ENCODE results near the gene GALNT14. TPM values are rescaled to one million over a fixed set of nuclear protein-coding genes. Genes with fewer than 3 reads are reported as not detected.
"Not testable (repeated sequence)": the region's sequence is repeated elsewhere in the genome, so short reads cannot be mapped to it uniquely, and the experiment has no call there.

The GALNT14 gene
- total RNA-seq, 1 experiment from 2014 or later = 5.9 TPM

DNA sequence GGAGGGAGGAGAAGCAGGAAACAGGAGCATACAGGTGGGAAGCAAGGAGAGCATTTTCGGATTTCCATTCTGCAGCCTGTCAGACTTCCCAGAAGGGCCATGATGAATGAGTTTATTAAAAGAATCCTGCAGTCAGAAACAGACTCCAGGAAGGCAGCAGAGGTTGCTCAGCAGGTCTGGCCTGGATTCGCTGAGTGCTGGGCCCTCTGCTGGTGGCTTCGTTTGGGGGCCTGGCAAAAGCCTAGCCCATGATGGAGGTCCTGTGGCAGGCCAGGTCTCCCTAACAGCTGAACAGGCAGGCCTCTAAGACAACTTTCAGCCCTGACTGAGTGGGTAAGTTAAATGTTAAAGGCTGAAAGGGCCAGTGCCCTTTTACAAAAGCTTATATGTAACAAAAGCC is 222.8 kb downstream of the GALNT14 start:
- in situ Hi-C loops (cut with HindIII; ENCODE audit: low pct_unique_long_range_greater_than_20kb, low sequenced_read_pairs) = no loop called here
- peak; percentile 67 for DNase-seq (ENCODE audit: low read depth, low spot score)

DNA sequence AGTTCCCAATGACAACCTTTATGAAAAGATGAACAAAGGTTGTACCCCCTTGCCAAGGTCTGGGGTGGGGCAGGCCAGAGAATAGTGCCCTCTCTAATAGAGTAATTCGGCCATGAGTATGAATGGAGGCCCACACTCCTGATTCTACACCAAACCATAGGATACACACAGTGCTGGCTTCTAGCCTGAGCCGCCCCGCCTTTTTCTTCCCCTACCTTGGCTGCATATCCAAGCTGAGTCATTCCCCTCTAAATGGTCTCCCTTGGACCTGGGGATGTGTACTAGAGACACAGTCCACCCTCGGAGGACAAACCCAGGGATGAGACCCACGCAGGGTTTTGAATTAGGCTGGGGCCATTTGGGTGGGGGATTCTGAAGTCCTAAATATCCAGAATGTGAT is 223.8 kb downstream of the GALNT14 start:
- in situ Hi-C loops (cut with HindIII; ENCODE audit: low pct_unique_long_range_greater_than_20kb, low sequenced_read_pairs) = no loop called here
- no peak for DNase-seq (ENCODE audit: low read depth, low spot score)

DNA sequence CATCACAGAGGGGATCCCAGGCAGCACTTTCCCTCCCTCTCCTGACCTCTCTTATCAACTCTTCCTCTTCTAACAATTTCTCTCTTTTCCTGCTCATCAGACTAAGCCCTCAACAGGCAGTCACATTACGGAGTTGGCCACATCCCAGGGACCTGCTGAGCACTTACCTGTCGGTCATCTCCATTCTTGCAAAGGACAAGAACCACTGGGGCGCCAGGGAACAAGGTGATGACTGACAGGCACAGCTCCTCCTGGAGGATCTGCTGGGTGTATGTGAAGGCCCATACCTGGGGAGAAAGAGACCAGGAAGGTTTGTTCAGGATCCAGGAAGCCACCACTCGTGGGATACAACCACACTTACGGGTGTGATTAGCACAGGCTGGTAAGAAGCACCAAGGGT is 226.2 kb downstream of the GALNT14 start:
- in situ Hi-C loops (cut with HindIII; ENCODE audit: low pct_unique_long_range_greater_than_20kb, low sequenced_read_pairs) = no loop called here
- no peak for DNase-seq (ENCODE audit: low read depth, low spot score)

DNA sequence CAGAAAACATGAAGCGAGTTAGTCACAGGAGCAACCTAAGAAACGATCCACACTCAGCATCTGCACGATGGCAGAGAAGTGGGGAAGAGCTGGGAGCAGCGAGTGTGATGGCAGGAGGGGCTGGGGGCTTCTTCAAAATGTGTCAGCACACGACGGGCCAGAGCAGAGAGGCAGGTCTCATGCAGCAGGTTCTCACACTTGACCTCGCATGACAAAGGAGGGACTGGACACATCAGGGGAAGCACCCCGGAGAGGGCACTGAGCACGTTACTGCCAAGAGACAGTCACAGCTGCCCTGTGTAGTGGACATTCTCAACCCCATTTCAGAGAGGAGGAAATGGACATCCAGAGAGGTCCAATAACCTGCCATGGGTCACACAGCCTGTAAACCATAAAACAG is 226.9 kb downstream of the GALNT14 start:
- in situ Hi-C loops (cut with HindIII; ENCODE audit: low pct_unique_long_range_greater_than_20kb, low sequenced_read_pairs) = no loop called here
- DNase-seq (ENCODE audit: low read depth, low spot score) = no peak

DNA sequence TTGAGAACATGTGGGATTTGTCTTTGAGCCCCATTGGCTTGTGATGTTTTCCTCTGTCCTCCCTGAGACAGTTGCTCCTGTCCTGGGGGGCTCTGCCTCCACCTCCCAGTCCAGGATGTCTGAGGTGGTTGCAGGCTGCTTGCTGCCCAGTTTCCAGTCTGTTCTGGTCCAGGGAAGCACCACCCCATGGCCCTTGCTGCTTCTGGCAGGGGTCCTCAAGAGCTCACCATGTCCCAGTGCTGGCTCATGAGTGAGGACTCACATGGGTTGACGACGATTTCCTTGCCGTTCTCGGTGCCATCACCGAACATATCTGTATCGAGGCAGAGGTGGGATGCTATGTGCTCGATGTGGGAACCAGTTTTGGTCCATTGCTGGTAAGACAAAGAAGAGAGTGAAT is 227.6 kb downstream of the GALNT14 start:
- no peak for DNase-seq (ENCODE audit: low read depth, low spot score)
- in situ Hi-C loops (cut with HindIII; ENCODE audit: low pct_unique_long_range_greater_than_20kb, low sequenced_read_pairs) = no loop called here

DNA sequence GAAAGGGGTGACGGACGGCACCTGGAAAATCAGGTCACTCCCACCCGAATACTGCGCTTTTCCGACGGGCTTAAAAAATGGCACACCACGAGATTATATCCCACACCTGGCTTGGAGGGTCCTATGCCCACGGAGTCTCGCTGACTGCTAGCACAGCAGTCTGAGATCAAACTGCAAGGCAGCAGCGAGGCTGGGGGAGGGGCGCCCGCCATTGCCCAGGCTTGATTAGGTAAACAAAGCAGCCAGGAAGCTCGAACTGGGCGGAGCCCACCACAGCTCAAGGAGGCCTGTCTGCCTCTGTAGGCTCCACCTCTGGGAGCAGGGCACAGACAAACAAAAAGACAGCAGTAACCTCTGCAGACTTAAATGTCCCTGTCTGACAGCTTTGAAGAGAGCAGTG is 233.8 kb downstream of the GALNT14 start:
- DNase-seq (ENCODE audit: low read depth, low spot score); in situ Hi-C loops (cut with HindIII; ENCODE audit: low pct_unique_long_range_greater_than_20kb, low sequenced_read_pairs): not testable (repeated sequence)

DNA sequence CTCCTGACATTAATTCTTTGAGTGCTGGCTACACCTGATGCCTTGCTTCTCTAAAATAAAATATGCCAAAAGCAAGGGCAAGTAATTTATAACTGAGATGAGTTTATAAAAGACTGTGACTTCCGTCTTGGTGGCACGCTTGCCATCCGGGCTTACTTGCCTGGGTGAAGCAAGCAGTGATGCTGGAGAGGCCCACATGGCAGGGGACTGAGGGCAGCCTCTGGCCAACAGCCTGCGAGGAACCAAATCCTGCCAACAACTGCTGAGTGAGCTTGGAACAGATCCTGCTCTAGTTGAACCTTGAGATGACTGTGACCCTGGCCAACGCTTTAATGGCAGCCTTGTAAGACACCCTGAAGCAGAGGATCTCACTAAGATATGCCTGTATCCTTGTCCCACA is 234.9 kb downstream of the GALNT14 start:
- in situ Hi-C loops (cut with HindIII; ENCODE audit: low pct_unique_long_range_greater_than_20kb, low sequenced_read_pairs) = no loop called here
- DNase-seq (ENCODE audit: low read depth, low spot score) = no peak

DNA sequence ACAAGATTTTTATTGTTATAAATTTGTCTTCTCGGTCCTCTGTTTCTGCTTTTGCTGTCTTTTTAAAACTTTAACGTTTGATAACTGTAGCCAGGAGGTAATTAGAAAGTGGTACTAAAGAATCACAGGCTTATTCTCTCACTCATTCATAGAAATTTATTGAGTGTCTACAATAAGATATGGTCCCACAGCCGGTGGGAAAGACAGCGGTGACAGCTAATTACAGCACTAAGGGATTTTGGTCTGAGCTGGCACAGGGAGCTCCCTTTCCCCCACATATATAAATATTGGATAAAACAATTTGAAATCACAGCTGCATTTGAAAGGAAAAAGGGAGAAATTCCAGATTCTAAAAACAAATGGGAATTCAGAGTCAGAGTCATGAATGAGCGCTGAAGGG is 237.9 kb downstream of the GALNT14 start:
- in situ Hi-C loops (cut with HindIII; ENCODE audit: low pct_unique_long_range_greater_than_20kb, low sequenced_read_pairs) = no loop called here

DNA sequence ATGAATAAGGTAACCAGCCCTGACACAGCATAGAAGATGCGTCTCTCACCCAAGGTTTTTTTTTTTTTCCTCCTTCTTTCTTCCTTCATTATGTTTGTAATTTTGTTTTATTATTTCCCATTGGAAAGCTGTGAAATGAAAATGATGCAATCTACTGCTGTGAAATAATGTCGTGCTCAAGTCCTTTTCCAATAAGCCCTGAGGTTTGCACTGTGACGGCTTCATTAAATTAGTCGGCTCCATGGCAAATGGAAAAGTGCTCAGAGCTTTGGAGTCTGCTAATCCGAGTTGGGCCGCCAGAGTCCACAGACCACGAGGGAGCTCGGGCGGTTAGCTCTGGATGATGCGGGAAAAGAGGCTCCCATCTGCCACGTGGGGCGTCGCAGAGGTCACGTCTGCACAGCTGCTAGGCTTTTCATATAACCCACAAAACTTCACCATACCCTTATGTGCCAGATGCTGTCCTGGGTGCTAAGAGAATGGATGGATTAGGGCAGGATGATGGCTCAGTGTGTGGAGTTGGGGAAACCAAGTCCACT is 238.7 kb downstream of the GALNT14 start:
- in situ Hi-C loops (cut with HindIII; ENCODE audit: low pct_unique_long_range_greater_than_20kb, low sequenced_read_pairs) = no loop called here
- DNase-seq (ENCODE audit: low read depth, low spot score) = no peak

More for the DNA sequence above, 237.9 kb downstream of the GALNT14 start:
- DNase-seq (ENCODE audit: low read depth, low spot score) = no peak

DNA sequence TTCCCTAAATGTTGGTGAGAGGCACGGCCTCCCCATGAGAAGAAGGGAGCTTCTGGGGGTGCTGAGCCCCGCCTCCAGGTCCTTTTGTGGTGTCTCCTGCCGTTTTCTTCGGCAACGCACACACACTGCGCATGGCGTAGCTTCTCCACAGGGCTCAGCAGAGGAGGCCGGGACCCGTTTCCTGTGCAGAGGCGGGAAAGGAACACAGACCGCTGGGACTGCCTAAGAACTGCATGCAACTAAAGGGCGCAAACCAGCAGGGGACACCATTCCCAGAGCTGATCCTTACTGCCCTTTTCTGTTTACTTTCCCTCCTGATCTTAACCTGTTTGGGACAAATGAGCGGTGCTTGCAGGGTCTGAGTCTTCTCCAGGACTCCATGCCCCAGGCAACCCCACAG is 240.7 kb downstream of the GALNT14 start:
- in situ Hi-C loops (cut with HindIII; ENCODE audit: low pct_unique_long_range_greater_than_20kb, low sequenced_read_pairs) = no loop called here

DNA sequence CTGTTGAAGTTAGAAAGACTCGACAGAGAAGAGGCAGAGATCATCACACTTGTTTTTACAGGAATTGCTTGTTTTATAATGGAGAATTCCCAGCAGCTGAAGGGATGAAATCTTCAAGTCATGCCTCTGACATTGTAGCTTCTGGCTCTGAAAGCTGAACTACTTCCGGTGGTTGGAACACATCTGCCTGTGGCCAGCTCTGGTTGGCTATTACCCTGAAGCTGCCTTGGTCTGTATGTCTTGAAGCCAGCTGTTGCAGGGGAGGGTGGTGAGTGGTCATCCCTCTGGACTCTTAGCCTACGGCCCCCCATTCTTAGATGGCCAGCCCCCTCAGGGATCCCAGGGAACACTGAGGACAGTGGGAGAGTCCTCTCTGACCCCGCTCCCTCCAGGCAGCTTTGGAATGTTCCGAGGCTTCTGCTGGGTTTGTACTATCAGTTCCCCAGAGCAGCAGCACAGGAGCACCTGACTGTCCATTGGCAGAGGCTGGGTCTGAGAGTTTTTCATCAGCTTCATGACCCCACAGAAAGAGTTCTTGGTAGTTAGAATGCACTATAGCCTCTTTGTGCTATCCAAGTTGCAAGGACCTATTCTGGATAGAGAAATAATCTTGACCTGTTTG is 243.6 kb downstream of the GALNT14 start:
- in situ Hi-C loops (cut with HindIII; ENCODE audit: low pct_unique_long_range_greater_than_20kb, low sequenced_read_pairs) = no loop called here
- DNase-seq (ENCODE audit: low read depth, low spot score) = no peak

More for the DNA sequence above, 240.7 kb downstream of the GALNT14 start:
- no peak for DNase-seq (ENCODE audit: low read depth, low spot score)

DNA sequence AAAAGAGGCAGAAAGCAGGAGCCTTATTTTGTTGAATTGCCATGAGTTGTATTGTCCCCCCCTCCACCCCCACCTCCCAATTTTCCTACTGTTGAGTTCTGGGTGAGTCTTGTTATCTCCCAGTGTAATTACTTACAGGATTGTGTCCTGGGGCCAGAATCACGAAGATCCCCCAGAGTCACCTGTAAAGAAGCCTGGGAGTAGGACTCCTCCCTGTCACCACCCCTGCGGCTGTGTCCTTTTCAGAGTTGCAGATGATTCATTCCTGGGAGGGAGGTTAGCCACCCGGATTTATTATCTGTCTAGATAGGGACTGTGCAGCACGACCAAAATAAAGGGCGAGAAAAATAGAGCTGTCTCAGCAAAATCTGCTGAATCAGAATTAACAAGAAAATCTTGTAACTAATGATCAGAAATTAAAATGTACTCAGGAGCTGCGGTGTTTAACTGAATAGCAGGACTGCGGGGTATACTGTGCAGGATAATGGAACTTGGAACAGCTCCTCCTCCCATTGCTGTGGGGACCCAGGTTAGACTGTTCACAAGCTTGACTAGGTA is 249.3 kb downstream of the GALNT14 start:
- in situ Hi-C loops (cut with HindIII; ENCODE audit: low pct_unique_long_range_greater_than_20kb, low sequenced_read_pairs) = no loop called here
- DNase-seq (ENCODE audit: low read depth, low spot score) = no peak

DNA sequence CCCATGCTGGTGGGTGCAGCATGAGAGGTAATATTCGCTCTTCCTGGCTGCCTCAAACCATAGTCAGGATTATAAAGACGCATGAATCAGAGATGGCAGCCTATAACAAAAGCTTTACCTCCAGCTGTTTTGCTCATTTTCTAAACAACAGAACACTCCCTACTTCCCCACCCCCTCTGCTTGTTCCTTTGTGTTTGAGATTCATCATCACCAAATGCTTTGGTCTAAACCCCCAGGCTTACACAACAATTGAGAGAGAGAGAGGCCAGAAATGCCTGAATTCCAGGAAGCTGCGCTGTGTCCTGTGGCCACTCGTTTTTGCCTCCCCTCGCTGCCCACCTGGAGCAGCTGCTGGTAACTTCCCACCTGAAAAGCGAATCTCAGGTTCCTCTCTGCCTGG is 252.2 kb downstream of the GALNT14 start:
- in situ Hi-C loops (cut with HindIII; ENCODE audit: low pct_unique_long_range_greater_than_20kb, low sequenced_read_pairs) = no loop called here
- DNase-seq (ENCODE audit: low read depth, low spot score) = no peak

DNA sequence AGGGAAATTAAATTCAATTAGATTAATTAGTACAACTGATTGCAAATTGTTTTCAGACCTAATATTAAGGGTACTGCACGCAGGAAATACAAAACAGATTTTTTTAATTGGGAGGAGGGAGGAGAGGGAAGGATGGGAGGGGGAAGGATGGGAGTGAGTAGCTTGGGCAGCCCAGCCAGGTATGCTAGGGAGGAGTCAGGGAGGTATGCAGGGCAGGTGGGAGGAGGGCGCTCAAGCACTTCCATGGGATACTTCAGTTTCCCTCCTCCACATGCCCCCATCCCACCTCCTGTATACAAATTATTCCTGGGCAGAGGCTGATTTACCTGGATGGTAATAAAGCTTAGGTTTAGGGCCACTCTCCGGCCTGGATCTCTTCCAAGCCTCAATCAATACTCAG is 254.4 kb downstream of the GALNT14 start:
- no peak for DNase-seq (ENCODE audit: low read depth, low spot score)
- in situ Hi-C loops (cut with HindIII; ENCODE audit: low pct_unique_long_range_greater_than_20kb, low sequenced_read_pairs) = no loop called here

DNA sequence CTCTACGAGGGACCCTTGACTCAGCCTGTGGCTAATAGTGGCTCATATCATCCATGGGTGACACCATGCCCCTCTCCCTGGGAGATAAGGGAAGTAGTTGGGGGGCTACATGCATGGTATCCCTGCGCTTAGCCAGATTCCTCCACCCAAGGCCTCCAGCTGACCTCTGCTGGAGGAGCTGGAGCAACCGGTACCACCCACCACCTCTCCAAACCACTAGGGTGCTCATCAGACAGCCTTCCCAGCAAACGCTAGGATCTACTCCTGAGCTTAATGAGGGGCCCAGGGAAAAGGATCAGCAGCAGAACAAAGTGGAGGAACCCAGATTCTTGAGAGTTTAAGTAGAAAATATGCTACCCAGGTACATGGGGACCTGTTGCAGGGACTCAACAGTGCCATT is 255.1 kb downstream of the GALNT14 start:
- in situ Hi-C loops (cut with HindIII; ENCODE audit: low pct_unique_long_range_greater_than_20kb, low sequenced_read_pairs) = no loop called here
- DNase-seq (ENCODE audit: low read depth, low spot score) = no peak

DNA sequence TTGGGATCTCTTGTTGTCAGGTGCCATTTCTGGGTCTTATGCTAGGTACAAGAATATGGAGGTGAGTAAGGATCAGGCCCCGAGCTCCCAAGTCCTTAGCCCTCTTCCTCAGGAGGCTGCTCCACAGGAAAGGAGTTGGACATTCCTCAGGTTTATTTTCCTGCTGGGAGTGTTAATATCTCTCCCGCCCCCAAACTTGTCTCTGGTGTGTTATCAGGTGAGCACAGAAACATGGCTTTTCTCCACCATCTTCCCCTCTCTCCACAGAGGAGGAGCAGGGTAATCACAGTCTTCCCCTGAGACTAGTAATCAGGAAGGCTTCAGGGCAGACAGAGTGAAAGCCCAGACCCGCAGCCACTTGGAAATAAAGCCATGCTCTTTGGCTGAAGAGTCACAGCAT is 257.7 kb downstream of the GALNT14 start:
- no peak for DNase-seq (ENCODE audit: low read depth, low spot score)
- in situ Hi-C loops (cut with HindIII; ENCODE audit: low pct_unique_long_range_greater_than_20kb, low sequenced_read_pairs) = no loop called here

DNA sequence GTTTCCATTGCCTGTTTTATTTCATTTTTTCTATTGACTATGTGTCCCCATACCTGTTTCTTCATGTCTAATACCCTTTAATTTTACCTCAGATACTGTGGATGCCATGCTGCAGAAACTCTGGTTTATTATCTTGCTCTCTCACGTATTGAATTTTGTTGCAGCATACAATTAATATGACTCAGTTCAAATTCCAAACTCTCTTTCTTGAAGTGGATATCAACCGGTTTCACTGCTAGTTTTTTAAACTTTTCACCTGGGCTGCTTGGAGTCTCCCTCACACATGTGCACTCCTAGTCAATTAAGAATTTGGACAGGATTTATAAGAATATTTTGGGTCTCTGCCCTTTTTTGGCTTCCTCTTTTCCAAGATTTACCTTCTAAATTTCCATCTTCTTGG is 260.4 kb downstream of the GALNT14 start:
- no peak for DNase-seq (ENCODE audit: low read depth, low spot score)
- in situ Hi-C loops (cut with HindIII; ENCODE audit: low pct_unique_long_range_greater_than_20kb, low sequenced_read_pairs) = no loop called here

DNA sequence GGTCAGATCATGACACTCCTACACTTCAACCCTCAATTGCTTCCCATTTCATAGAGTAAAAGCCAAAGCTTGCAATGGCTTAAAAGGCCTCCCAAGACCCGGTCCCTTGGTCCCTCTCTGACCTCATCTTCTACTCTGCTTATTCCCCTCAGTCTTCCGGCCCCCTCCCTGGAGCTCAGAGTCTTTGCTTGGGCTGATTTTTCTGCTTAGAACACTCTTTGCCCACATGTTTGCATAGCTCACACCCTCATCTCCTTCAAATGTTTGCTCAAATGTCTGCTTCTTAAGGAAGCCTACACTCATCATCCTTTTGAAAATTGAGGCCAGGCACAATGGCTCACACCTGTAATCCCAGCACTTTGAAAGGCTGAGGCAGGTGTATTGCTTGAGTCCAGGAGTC is 265.4 kb downstream of the GALNT14 start:
- in situ Hi-C loops (cut with HindIII; ENCODE audit: low pct_unique_long_range_greater_than_20kb, low sequenced_read_pairs) = no loop called here
- no peak for DNase-seq (ENCODE audit: low read depth, low spot score)

DNA sequence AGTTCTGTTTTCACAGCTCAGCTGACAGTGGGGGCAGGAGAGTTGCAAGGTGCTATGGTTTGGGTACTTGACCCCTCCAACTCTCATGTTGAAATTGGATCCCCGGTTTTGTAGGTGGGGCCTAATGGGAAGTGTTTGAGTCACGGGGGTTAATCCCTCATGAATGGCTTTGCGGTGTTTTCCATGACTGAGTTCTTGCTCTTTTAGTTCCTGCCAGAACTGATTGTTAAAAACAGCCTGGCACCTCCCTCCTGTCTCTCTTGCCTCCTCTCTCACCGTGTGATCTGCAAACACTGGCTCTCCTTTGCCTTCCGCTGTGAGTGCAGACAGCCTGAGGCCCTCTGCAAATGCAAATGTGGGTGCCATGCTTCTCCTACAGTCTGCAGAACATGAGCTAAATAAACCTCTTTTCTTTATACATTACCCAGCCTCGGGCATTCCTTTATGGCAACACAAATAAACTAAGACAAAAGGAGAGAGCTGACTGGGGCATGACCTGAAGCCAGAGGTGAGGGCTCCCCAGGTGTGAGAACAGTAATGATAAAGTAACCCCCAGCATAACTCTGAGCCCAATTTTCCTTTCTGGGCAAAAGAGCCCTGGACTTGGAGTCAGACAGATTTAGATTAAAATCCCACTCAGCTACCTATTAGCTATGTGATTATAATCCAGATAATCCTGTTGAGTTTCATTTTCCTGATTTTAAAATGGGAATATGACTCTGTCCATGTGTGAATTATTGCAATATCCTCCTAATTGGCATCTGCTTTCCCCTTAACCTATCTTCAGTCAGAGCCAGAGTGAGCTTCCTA is 266.1 kb downstream of the GALNT14 start:
- peak; percentile 36 for DNase-seq (ENCODE audit: low read depth, low spot score)
- in situ Hi-C loops (cut with HindIII; ENCODE audit: low pct_unique_long_range_greater_than_20kb, low sequenced_read_pairs) = no loop called here
